IPS-20b (cell line): Measurements from ENCODE around the gene CSKMT.
"Not testable (repeated sequence)": the region's sequence is repeated elsewhere in the genome, so short reads cannot be mapped to it uniquely, and the experiment has no call there.

Experiments
- H3K27ac ChIP-seq: one replicate; pipeline ENCODE4 v1.5.1; 2013; ENCODE audit warnings: low read length
- H3K27me3 ChIP-seq: 2 replicates; pipeline ENCODE4 v1.6.1; 2013; ENCODE audit warnings: mild to moderate bottlenecking, low read length, inconsistent platforms; ENCODE audit not compliant: insufficient read depth
- H3K36me3 ChIP-seq: 2 replicates; pipeline ENCODE4 v1.6.1; 2013; ENCODE audit warnings: low read depth, mild to moderate bottlenecking, inconsistent platforms, low read length, moderate library complexity; ENCODE audit not compliant: insufficient read depth
- H3K4me1 ChIP-seq: 2 replicates; pipeline ENCODE4 v1.6.1; 2013; ENCODE audit warnings: mild to moderate bottlenecking, control low read depth, inconsistent platforms, low read length, moderate library complexity; ENCODE audit not compliant: insufficient read depth
- H3K4me3 ChIP-seq: 2 replicates; pipeline ENCODE4 v1.5.1; 2013; ENCODE audit warnings: mild to moderate bottlenecking, low read length, inconsistent platforms
- H3K9ac ChIP-seq: 2 replicates; pipeline ENCODE4 v1.6.1; 2013; ENCODE audit warnings: low read depth, mild to moderate bottlenecking, inconsistent platforms, low read length, moderate library complexity
- H3K9me3 ChIP-seq: 2 replicates; pipeline ENCODE4 v1.6.1; 2013; ENCODE audit warnings: mild to moderate bottlenecking, low read depth, low read length, inconsistent platforms; ENCODE audit not compliant: insufficient read depth

Gene CSKMT

GRCh38 chr11:62665075-62665598 lies at the start of gene CSKMT, which contains the start of gene C11orf98:
Gene CSKMT (plus strand): TSS chr11:62665312. CDS start chr11:62665880, 568 bp downstream.
Gene C11orf98 (minus strand): TSS chr11:62665210. CDS start chr11:62665169, 41 bp downstream.
- Histone ChIP-seq H3K36me3 (peaks cover 44% of the 10 kb centered on the region), H3K27me3 (no peaks in the 10 kb centered on the region), H3K9ac (peak within 1 kb of the TSS; percentile 100), H3K4me1 (peaks cover 10% of the 10 kb centered on the region; the same call in 1 of the 2 replicates), H3K9me3 (no peaks in the 10 kb centered on the region), H3K27ac (peak within 1 kb of the TSS; percentile 80), H3K4me3 (peak within 1 kb of the TSS; percentile 98)

GRCh38 chr11:62615521-62615920 lies 49.6 kb upstream of the CSKMT start:
- H3K9ac ChIP-seq = no peak overlapping the region
- H3K27me3 ChIP-seq = peaks cover 13% of the 10 kb centered on the region
- H3K36me3 ChIP-seq = no peaks in the 10 kb centered on the region; the same call in 1 of the 2 replicates
- no peaks in the 10 kb centered on the region for H3K9me3 ChIP-seq
- H3K4me1 ChIP-seq = no peaks in the 10 kb centered on the region; the same call in 1 of the 2 replicates
- no peak overlapping the region for H3K27ac ChIP-seq
- H3K4me3 ChIP-seq = no peak overlapping the region

- H3K27ac ChIP-seq, H3K27me3 ChIP-seq, H3K9me3 ChIP-seq, H3K4me3 ChIP-seq, H3K36me3 ChIP-seq, H3K4me1 ChIP-seq, H3K9ac ChIP-seq: not testable (repeated sequence)
These were observed 48.2 kb upstream of the CSKMT start for GRCh38 chr11:62616957-62617356.

- Histone ChIP-seq H3K4me3 (peak overlapping the region; percentile 95), H3K36me3 (peaks cover 17% of the 10 kb centered on the region), H3K27ac (peak overlapping the region; percentile 12), H3K9me3 (no peaks in the 10 kb centered on the region), H3K27me3 (no peaks in the 10 kb centered on the region), H3K4me1 (peaks cover 5% of the 10 kb centered on the region; the same call in 1 of the 2 replicates), H3K9ac (peak overlapping the region; percentile 92)
These were observed 44.0 kb upstream of the CSKMT start for GRCh38 chr11:62621027-62621566.

GRCh38 chr11:62621567-62622470 lies 43.3 kb upstream of the CSKMT start, which contains the start of gene B3GAT3:
Gene B3GAT3 (minus strand): TSS chr11:62621986. CDS start chr11:62621947, 39 bp downstream.
- Histone ChIP-seq H3K27ac (peak within 1 kb of the TSS; percentile 12), H3K9me3 (no peaks in the 10 kb centered on the region)

GRCh38 chr11:62622476-62623089 lies 42.5 kb upstream of the CSKMT start:
- Histone ChIP-seq H3K4me3 (peak overlapping the region; percentile 59), H3K4me1 (peaks cover 5% of the 10 kb centered on the region; the same call in 1 of the 2 replicates), H3K27me3 (no peaks in the 10 kb centered on the region), H3K36me3 (peaks cover 32% of the 10 kb centered on the region), H3K9ac (peak overlapping the region; percentile 71; the same call in 1 of the 2 replicates), H3K9me3 (no peaks in the 10 kb centered on the region), H3K27ac (no peak overlapping the region)

More at GRCh38 chr11:62621567-62622470, 43.3 kb upstream of the CSKMT start, which contains the start of gene B3GAT3:
- peaks cover 5% of the 10 kb centered on the region; the same call in 1 of the 2 replicates for H3K4me1 ChIP-seq
- H3K9ac ChIP-seq = peak within 1 kb of the TSS; percentile 92
- no peaks in the 10 kb centered on the region for H3K27me3 ChIP-seq
- H3K36me3 ChIP-seq = peaks cover 24% of the 10 kb centered on the region
- H3K4me3 ChIP-seq = peak within 1 kb of the TSS; percentile 95

- H3K27me3 ChIP-seq = no peaks in the 10 kb centered on the region
- H3K4me3 ChIP-seq = no peak overlapping the region
- H3K4me1 ChIP-seq = no peaks in the 10 kb centered on the region
- H3K9ac ChIP-seq = no peak overlapping the region
- H3K9me3 ChIP-seq = no peaks in the 10 kb centered on the region
- H3K27ac ChIP-seq = no peak overlapping the region
- peaks cover 83% of the 10 kb centered on the region for H3K36me3 ChIP-seq
These were observed 37.4 kb upstream of the CSKMT start for GRCh38 chr11:62627713-62628112.

- no peaks in the 10 kb centered on the region for H3K4me1 ChIP-seq
- no peak overlapping the region for H3K9ac ChIP-seq
- no peak overlapping the region for H3K4me3 ChIP-seq
- H3K27me3 ChIP-seq = no peaks in the 10 kb centered on the region
- H3K36me3 ChIP-seq = peaks cover 99% of the 10 kb centered on the region
- no peak overlapping the region for H3K27ac ChIP-seq
- no peaks in the 10 kb centered on the region for H3K9me3 ChIP-seq
These were observed 32.6 kb upstream of the CSKMT start for GRCh38 chr11:62632492-62632891.

- Histone ChIP-seq H3K4me3 (no peak overlapping the region), H3K9ac (no peak overlapping the region), H3K9me3 (no peaks in the 10 kb centered on the region), H3K36me3 (peaks cover 45% of the 10 kb centered on the region), H3K27me3 (no peaks in the 10 kb centered on the region), H3K4me1 (no peaks in the 10 kb centered on the region; the same call in 1 of the 2 replicates), H3K27ac (no peak overlapping the region)
These were observed 20.9 kb upstream of the CSKMT start for GRCh38 chr11:62644220-62644619.

GRCh38 chr11:62645671-62645945 lies 19.5 kb upstream of the CSKMT start:
- Histone ChIP-seq H3K27me3 (no peaks in the 10 kb centered on the region), H3K4me1 (no peaks in the 10 kb centered on the region; the same call in 1 of the 2 replicates), H3K9me3 (no peaks in the 10 kb centered on the region), H3K27ac (peak overlapping the region; percentile 72), H3K9ac (peak overlapping the region; percentile 100), H3K36me3 (peaks cover 46% of the 10 kb centered on the region), H3K4me3 (peak overlapping the region; percentile 100)
